ENCODE measurements around the gene IDH1.
"Not testable (repeated sequence)": the region's sequence is repeated elsewhere in the genome, so short reads cannot be mapped to it uniquely, and the experiment has no call there.

The IDH1 gene

GRCh38 chr2:208221873-208222272 is 33.0 kb downstream of the IDH1 start:
- DNase-seq (ENCODE audit: low spot score) = not testable (repeated sequence)

- DNase-seq (ENCODE audit: low spot score) = no peak
Measured at GRCh38 chr2:208210688-208211451, 44.0 kb downstream of the IDH1 start.

- DNase-seq (ENCODE audit: low spot score) = no peak
Measured at GRCh38 chr2:208208335-208209085, 46.4 kb downstream of the IDH1 start.

- no peak for DNase-seq (ENCODE audit: low spot score)
Measured at GRCh38 chr2:208207769-208208168, 47.1 kb downstream of the IDH1 start.

- DNase-seq (ENCODE audit: low spot score) = no peak
Measured at GRCh38 chr2:208204166-208204565, 50.7 kb downstream of the IDH1 start.

GRCh38 chr2:208195531-208195930 is 59.3 kb downstream of the IDH1 start:
- DNase-seq (ENCODE audit: low spot score) = no peak

- no peak for DNase-seq (ENCODE audit: low spot score)
Measured at GRCh38 chr2:208192611-208193236, 62.1 kb downstream of the IDH1 start.

- DNase-seq (ENCODE audit: low spot score) = no peak
Measured at GRCh38 chr2:208189810-208190503, 64.9 kb downstream of the IDH1 start, which contains the start of gene C2orf80. C2orf80 (minus strand) TSS chr2:208190030; CDS start chr2:208186986, 3,044 bp downstream.

GRCh38 chr2:208189069-208189809 is 65.6 kb downstream of the IDH1 start:
- no peak for DNase-seq (ENCODE audit: low spot score)

- DNase-seq (ENCODE audit: low spot score) = no peak
Measured at GRCh38 chr2:208186893-208187292, 68.0 kb downstream of the IDH1 start.

GRCh38 chr2:208186465-208186864 is 68.4 kb downstream of the IDH1 start:
- DNase-seq (ENCODE audit: low spot score) = no peak
